ENCODE measurements around the gene CGB7. TPM values are rescaled to one million over a fixed set of nuclear protein-coding genes. Genes with fewer than 3 reads are reported as not detected.

CGB7 gene
- total and polyA plus RNA-seq, 9 of the 15 experiments (the other 6 are each of a cell fraction or from before 2014, with no cell fraction given) = not detected

GRCh38 chr19:49056101-49056901 is 1.2 kb downstream of the CGB7 start (continued):
- no peak for TF ChIP-seq HNRNPL (IDR thresholded peaks at IDR 0.05; ENCODE audit: low read depth, low read length)
- no peak for TF ChIP-seq ZNF212 (CRISPR knock-in tag; IDR thresholded peaks at IDR 0.05)
- TF ChIP-seq L3MBTL2 (IDR thresholded peaks at IDR 0.05) = peak; percentile 65; the same call in 1 of the 2 replicates
- peak; percentile 38; the same call in 1 of the 2 replicates for TF ChIP-seq RBFOX2 (IDR thresholded peaks at IDR 0.05; ENCODE audit: low read depth, low read length)
- TF ChIP-seq, protein P1, sequence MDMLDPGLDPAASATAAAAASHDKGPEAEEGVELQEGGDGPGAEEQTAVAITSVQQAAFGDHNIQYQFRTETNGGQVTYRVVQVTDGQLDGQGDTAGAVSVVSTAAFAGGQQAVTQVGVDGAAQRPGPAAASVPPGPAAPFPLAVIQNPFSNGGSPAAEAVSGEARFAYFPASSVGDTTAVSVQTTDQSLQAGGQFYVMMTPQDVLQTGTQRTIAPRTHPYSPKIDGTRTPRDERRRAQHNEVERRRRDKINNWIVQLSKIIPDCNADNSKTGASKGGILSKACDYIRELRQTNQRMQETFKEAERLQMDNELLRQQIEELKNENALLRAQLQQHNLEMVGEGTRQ (CRISPR knock-in tag; IDR thresholded peaks at IDR 0.05) = no peak
- no peak for TF ChIP-seq NFE2 (IDR thresholded peaks at IDR 0.05; ENCODE audit: low read depth)
- TF ChIP-seq NR1H2 (CRISPR knock-in tag; IDR thresholded peaks at IDR 0.05) = no peak
- TF ChIP-seq POLR2AphosphoS5 (IDR thresholded peaks at IDR 0.05; ENCODE audit: control insufficient read depth, insufficient read depth, low read depth, low read length) = no peak
- TF ChIP-seq HINFP (tag; conservative IDR thresholded peaks at IDR 0.05; ENCODE audit: low read depth) = no peak
- TF ChIP-seq, protein P2, sequence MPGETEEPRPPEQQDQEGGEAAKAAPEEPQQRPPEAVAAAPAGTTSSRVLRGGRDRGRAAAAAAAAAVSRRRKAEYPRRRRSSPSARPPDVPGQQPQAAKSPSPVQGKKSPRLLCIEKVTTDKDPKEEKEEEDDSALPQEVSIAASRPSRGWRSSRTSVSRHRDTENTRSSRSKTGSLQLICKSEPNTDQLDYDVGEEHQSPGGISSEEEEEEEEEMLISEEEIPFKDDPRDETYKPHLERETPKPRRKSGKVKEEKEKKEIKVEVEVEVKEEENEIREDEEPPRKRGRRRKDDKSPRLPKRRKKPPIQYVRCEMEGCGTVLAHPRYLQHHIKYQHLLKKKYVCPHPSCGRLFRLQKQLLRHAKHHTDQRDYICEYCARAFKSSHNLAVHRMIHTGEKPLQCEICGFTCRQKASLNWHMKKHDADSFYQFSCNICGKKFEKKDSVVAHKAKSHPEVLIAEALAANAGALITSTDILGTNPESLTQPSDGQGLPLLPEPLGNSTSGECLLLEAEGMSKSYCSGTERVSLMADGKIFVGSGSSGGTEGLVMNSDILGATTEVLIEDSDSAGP (CRISPR knock-in tag; IDR thresholded peaks at IDR 0.05) = no peak
- TF ChIP-seq BRD9 (IDR thresholded peaks at IDR 0.05; ENCODE audit: low read depth, partially characterized antibody) = no peak
- peak; percentile 21; the same call in 1 of the 2 replicates for TF ChIP-seq ZFX (CRISPR knock-in tag; IDR thresholded peaks at IDR 0.05)
- no peak for TF ChIP-seq LCOR (CRISPR knock-in tag; IDR thresholded peaks at IDR 0.05)
- no peak for TF ChIP-seq ID3 (CRISPR knock-in tag; IDR thresholded peaks at IDR 0.05)
- TF ChIP-seq ID3 (tag; IDR thresholded peaks at IDR 0.05) = no peak
- no peak for TF ChIP-seq NBN (IDR thresholded peaks at IDR 0.05; ENCODE audit: low read depth)
- TF ChIP-seq CBFB (CRISPR knock-in tag; IDR thresholded peaks at IDR 0.05) = no peak
- TF ChIP-seq ZNF785 (CRISPR knock-in tag; IDR thresholded peaks at IDR 0.05) = no peak
- TF ChIP-seq TEAD2 (tag; IDR thresholded peaks at IDR 0.05) = no peak
